HCT116 (cell line): ENCODE data around the gene GABBR2. TPM values are rescaled to one million over a fixed set of nuclear protein-coding genes. Genes with fewer than 3 reads are reported as not detected.

Experiments
- ATAC-seq: fragments of 200-7000 bp; cut with Tn5 transposase; 2 replicates; pipeline ENCODE4 v1.9.1; 2020; ENCODE audit warnings: mild to moderate bottlenecking, moderate library complexity
- BruUV-seq: library from RNA; stranded (reverse); fragments of 400-500 nt; replicated peaks from 2 replicates; lab custom pipeline; 2021; lab: Mats Ljungman, UMichigan
- CTCF ChIA-PET: fragments of 300-600 bp; sonication (Branson Sonifier 250); formaldehyde crosslinking; loops from one replicate; lab custom pipeline; 2021; ENCODE audit warnings: antibody characterized with exemption; lab: Charles Lee
- POLR2A ChIA-PET: fragments of 300-600, 350-600 bp; sonication (Branson Sonifier 250); formaldehyde crosslinking; loops from one replicate; lab custom pipeline; 2021; ENCODE audit warnings: antibody characterized with exemption; lab: Charles Lee
- RAD21 ChIA-PET, 2 experiments: fragments of 300-600 bp; sonication (Branson Sonifier 250); formaldehyde crosslinking; loops; one replicate each; lab custom pipeline; 2023; ENCODE audit warnings: low total read pairs in 2 of 2; ENCODE audit not compliant: uncharacterized antibody in 2 of 2, unreplicated experiment in 2 of 2, low non-redundant PET in 1 of 2; lab: Charles Lee
- DNase-seq: peaks from one replicate; pipeline ENCODE4 v3.0.0-alpha.2; 2010; ENCODE audit warnings: low read depth, low spot score
- H2AFZ ChIP-seq: fragments of 200-600 bp; shearing (Covaris generic), sonication (generic); 2 replicates; pipeline ENCODE4 v1.6.1; 2017; ENCODE audit warnings: low read depth, mixed run types, mixed read lengths, antibody characterized with exemption, low read length; ENCODE audit not compliant: poor library complexity, severe bottlenecking
- H3K27ac ChIP-seq: 2 replicates; pipeline ENCODE4 v1.5.1; 2012; ENCODE audit warnings: low read depth, low read length
- H3K27me3 ChIP-seq: fragments of 200-600 bp; sonication (generic); 2 replicates; pipeline ENCODE4 v1.6.1; 2016; ENCODE audit warnings: mixed run types, low read length, mixed read lengths; ENCODE audit not compliant: insufficient read depth
- H3K36me3 ChIP-seq, 2 experiments: fragments of 200-500 bp in 1 of 2; fragments of 200-600 bp in 1 of 2; sonication (Bioruptor generic) in 1 of 2; sonication (generic) in 1 of 2; 2 replicates each; pipeline versions ENCODE4 v1.5.1 to v1.6.1; 2014 to 2016; ENCODE audit warnings: low read length in 2 of 2, inconsistent platforms in 1 of 2, mixed read lengths in 1 of 2, mixed run types in 1 of 2; ENCODE audit not compliant: insufficient read depth in 2 of 2, control insufficient read depth in 1 of 2
- H3K4me1 ChIP-seq, 2 experiments: fragments of 200-600 bp in 1 of 2; sonication (generic) in 1 of 2; 2 replicates each; pipeline versions ENCODE4 v1.5.1 to v1.6.1; 2012 to 2017; ENCODE audit warnings: low read length in 2 of 2, inconsistent platforms in 1 of 2, mild to moderate bottlenecking in 1 of 2, mixed read lengths in 1 of 2, mixed run types in 1 of 2, moderate library complexity in 1 of 2; ENCODE audit not compliant: insufficient read depth in 2 of 2, control insufficient read depth in 1 of 2
- H3K4me2 ChIP-seq: fragments of 200-600 bp; sonication (generic); 2 replicates; pipeline ENCODE4 v1.6.1; 2017; ENCODE audit warnings: mixed run types, low read length, mixed read lengths
- H3K4me3 ChIP-seq, 2 experiments: fragments of 200-600 bp in 1 of 2; sonication (generic) in 1 of 2; replicated peaks in 1 of 2; 2 replicates each; pipeline ENCODE4 v1.5.1; 2011 to 2016; ENCODE audit warnings: low read length in 2 of 2, control low read depth in 1 of 2, low read depth in 1 of 2, mild to moderate bottlenecking in 1 of 2, mixed read lengths in 1 of 2, mixed run types in 1 of 2
- H3K79me2 ChIP-seq: fragments of 200-600 bp; sonication (generic); 2 replicates; pipeline ENCODE4 v1.6.1; 2017; ENCODE audit warnings: mild to moderate bottlenecking, mixed run types, low read length, moderate library complexity, mixed read lengths; ENCODE audit not compliant: insufficient read depth
- H3K9ac ChIP-seq: fragments of 200-600 bp; sonication (generic); 2 replicates; pipeline ENCODE4 v1.6.1; 2016; ENCODE audit warnings: low read length, mixed read lengths
- H3K9me2 ChIP-seq: fragments of 200-600 bp; sonication (generic), shearing (Covaris generic); 2 replicates; pipeline ENCODE4 v1.6.1; 2017; ENCODE audit warnings: mixed run types, mild to moderate bottlenecking, moderate library complexity; ENCODE audit not compliant: insufficient read depth
- H3K9me3 ChIP-seq, 2 experiments: fragments of 200-500 bp in 1 of 2; fragments of 200-600 bp in 1 of 2; sonication (Bioruptor generic) in 1 of 2; sonication (generic) in 1 of 2; 2 replicates each; pipeline ENCODE4 v1.6.1; 2014 to 2017; ENCODE audit warnings: low read length in 2 of 2, mixed read lengths in 2 of 2, inconsistent platforms in 1 of 2, low read depth in 1 of 2, mild to moderate bottlenecking in 1 of 2, mixed run types in 1 of 2, moderate library complexity in 1 of 2; ENCODE audit not compliant: control insufficient read depth in 1 of 2, insufficient read depth in 1 of 2
- H4K20me1 ChIP-seq: fragments of 200-600 bp; sonication (generic), shearing (Covaris generic); 2 replicates; pipeline ENCODE4 v1.6.1; 2017; ENCODE audit warnings: mixed run types, mild to moderate bottlenecking, moderate library complexity; ENCODE audit not compliant: insufficient read depth
- CBX3 ChIP-seq: IDR thresholded peaks from 2 replicates; pipeline ENCODE4 v1.6.1; 2012; ENCODE audit warnings: low read depth
- CEBPB ChIP-seq: IDR thresholded peaks from 2 replicates; pipeline ENCODE4 v1.6.1; 2012; ENCODE audit warnings: low read depth
- CTCF ChIP-seq, 3 experiments: fragments of 200-600 bp in 1 of 3; sonication (generic) in 1 of 3; IDR thresholded peaks in 2 of 3; conservative IDR thresholded peaks in 1 of 3; 2 replicates each; pipeline ENCODE4 v1.5.1; 2012 to 2017; ENCODE audit warnings: low read depth in 2 of 3, low read length in 2 of 3, antibody characterized with exemption in 1 of 3, borderline replicate concordance in 1 of 3, control low read depth in 1 of 3, mild to moderate bottlenecking in 1 of 3, mixed read lengths in 1 of 3, mixed run types in 1 of 3, moderate library complexity in 1 of 3; ENCODE audit not compliant: insufficient read depth in 1 of 3
- EGR1 ChIP-seq: IDR thresholded peaks from 2 replicates; pipeline ENCODE4 v1.6.1; 2012; ENCODE audit warnings: low read depth
- ELF1 ChIP-seq: IDR thresholded peaks from 2 replicates; pipeline ENCODE4 v1.6.1; 2012; ENCODE audit warnings: low read depth, borderline replicate concordance
- EZH2 ChIP-seq: fragments of 200-600 bp; sonication (generic); IDR thresholded peaks from 2 replicates; pipeline ENCODE4 v1.6.1; 2017; ENCODE audit warnings: antibody characterized with exemption, mixed run types
- EZH2phosphoT487 ChIP-seq: fragments of 200-600 bp; IDR thresholded peaks from 2 replicates; pipeline ENCODE4 v1.6.1; 2018; ENCODE audit warnings: antibody characterized with exemption, borderline replicate concordance
- FOSL1 ChIP-seq: IDR thresholded peaks from 2 replicates; pipeline ENCODE4 v1.6.1; 2012; ENCODE audit warnings: low read depth
- JUND ChIP-seq: IDR thresholded peaks from 2 replicates; pipeline ENCODE4 v1.6.1; 2012
- RAD21 ChIP-seq: IDR thresholded peaks from 2 replicates; pipeline ENCODE4 v1.6.1; 2012; ENCODE audit warnings: low read depth, mild to moderate bottlenecking
- SIN3A ChIP-seq: IDR thresholded peaks from 2 replicates; pipeline ENCODE4 v1.6.1; 2012; ENCODE audit warnings: low read depth
- SP1 ChIP-seq: IDR thresholded peaks from 2 replicates; pipeline ENCODE4 v1.6.1; 2012; ENCODE audit warnings: low read depth
- SRF ChIP-seq: IDR thresholded peaks from 2 replicates; pipeline ENCODE4 v1.6.1; 2012; ENCODE audit warnings: low read depth
- TCF7L2 ChIP-seq: IDR thresholded peaks from 2 replicates; pipeline ENCODE4 v1.7.0; 2011; ENCODE audit warnings: borderline replicate concordance, inconsistent platforms; ENCODE audit not compliant: insufficient read depth, insufficient read length; ENCODE audit errors: extremely low read depth
- YY1 ChIP-seq: IDR thresholded peaks from 2 replicates; pipeline ENCODE4 v1.6.1; 2011; ENCODE audit warnings: low read length, low read depth, moderate library complexity, mild to moderate bottlenecking; ENCODE audit not compliant: insufficient replicate concordance; ENCODE audit errors: extremely low read depth
- ZFX ChIP-seq: fragments of 450-650 bp; IDR thresholded peaks from 2 replicates; pipeline ENCODE4 v1.6.1; 2017
- ZNF274 ChIP-seq: fragments of 200-500 bp; sonication (Bioruptor generic); IDR thresholded peaks from 2 replicates; pipeline ENCODE4 v1.6.1; 2014; ENCODE audit warnings: mild to moderate bottlenecking, low read depth, low read length, inconsistent platforms
- intact Hi-C: fragments of 100-400 bp; cut with micrococcal nuclease; formaldehyde crosslinking; loops from 2 replicates; pipeline ENCODE4 v1.10.0; 2022
- total RNA-seq: library from RNA; stranded (reverse); gene quantifications from one replicate; pipeline ENCODE4 v1.2.1, GENCODE V29; 2021; ENCODE audit not compliant: unreplicated experiment
- TF ChIP-seq, protein P1 (sequence below): IDR thresholded peaks from 2 replicates; pipeline ENCODE4 v1.6.1; 2012
- TF ChIP-seq, protein P2 (sequence below): IDR thresholded peaks from 2 replicates; pipeline ENCODE4 v1.6.1; 2011; ENCODE audit warnings: mild to moderate bottlenecking, low read length, moderate library complexity; ENCODE audit not compliant: insufficient replicate concordance; ENCODE audit errors: extremely low read depth

The GABBR2 gene
- total RNA-seq, 1 experiment from 2014 or later, result 0.15 TPM

- TF ChIP-seq ELF1 (no peak), FOSL1 (no peak), ZFX (no peak), CBX3 (no peak), SP1 (no peak), SIN3A (no peak), ZNF274 (no peak), YY1 (no peak), EZH2phosphoT487 (no peak), JUND (no peak), CEBPB (no peak), SRF (no peak), TCF7L2 (no peak), CTCF (IDR thresholded peaks at IDR 0.05 in 2 of 3, conservative IDR thresholded peaks at IDR 0.05 in 1 of 3; ENCODE audit: borderline replicate concordance in 1 of 3, insufficient read depth in 1 of 3, low read depth in 2 of 3, low read length in 2 of 3) (no peak), EZH2 (no peak), EGR1 (no peak), RAD21 (no peak)
- TF ChIP-seq, protein P1, sequence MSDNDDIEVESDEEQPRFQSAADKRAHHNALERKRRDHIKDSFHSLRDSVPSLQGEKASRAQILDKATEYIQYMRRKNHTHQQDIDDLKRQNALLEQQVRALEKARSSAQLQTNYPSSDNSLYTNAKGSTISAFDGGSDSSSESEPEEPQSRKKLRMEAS, result no peak
- TF ChIP-seq, protein P2, sequence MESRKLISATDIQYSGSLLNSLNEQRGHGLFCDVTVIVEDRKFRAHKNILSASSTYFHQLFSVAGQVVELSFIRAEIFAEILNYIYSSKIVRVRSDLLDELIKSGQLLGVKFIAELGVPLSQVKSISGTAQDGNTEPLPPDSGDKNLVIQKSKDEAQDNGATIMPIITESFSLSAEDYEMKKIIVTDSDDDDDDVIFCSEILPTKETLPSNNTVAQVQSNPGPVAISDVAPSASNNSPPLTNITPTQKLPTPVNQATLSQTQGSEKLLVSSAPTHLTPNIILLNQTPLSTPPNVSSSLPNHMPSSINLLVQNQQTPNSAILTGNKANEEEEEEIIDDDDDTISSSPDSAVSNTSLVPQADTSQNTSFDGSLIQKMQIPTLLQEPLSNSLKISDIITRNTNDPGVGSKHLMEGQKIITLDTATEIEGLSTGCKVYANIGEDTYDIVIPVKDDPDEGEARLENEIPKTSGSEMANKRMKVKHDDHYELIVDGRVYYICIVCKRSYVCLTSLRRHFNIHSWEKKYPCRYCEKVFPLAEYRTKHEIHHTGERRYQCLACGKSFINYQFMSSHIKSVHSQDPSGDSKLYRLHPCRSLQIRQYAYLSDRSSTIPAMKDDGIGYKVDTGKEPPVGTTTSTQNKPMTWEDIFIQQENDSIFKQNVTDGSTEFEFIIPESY, result no peak
- TF ChIP-seq, all 23 proteins: peak for 0
- ATAC-seq, result no peak
- Histone ChIP-seq H3K9me2 (no peaks in the 10 kb centered on the region), H3K27ac (no peak overlapping the region), H3K4me3 (no peak overlapping the region), H2AFZ (no peak overlapping the region), H3K4me1 (no peaks in the 10 kb centered on the region), H3K36me3 (no peaks in the 10 kb centered on the region), H3K27me3 (peaks cover 34% of the 10 kb centered on the region), H3K79me2 (no peaks in the 10 kb centered on the region), H3K4me2 (no peak overlapping the region), H4K20me1 (no peaks in the 10 kb centered on the region), H3K9ac (no peak overlapping the region), H3K9me3 (no peaks in the 10 kb centered on the region)
- ChIA-PET RAD21 (no interaction called here), POLR2A (no interaction called here), CTCF (no interaction called here)
- no TSS peak for BruUV-seq
- no peak for DNase-seq
- intact Hi-C loops, result no loop called here
Measured at GRCh38 chr9:98700801-98701200, 7.9 kb downstream of the GABBR2 start.
